Trophoblast cell (in vitro differentiated cells and primary cell): ENCODE data around the gene ACTR3.

ENCODE experiments used
- DNase-seq, 2 donors: peaks; one replicate each; pipeline ENCODE4 v3.0.0-alpha.2; 2016
- H2AFZ ChIP-seq: 2 replicates; pipeline ENCODE4 v1.6.1; 2013; ENCODE audit warnings: low read length, moderate library complexity, mild to moderate bottlenecking; ENCODE audit not compliant: insufficient read depth, poor library complexity
- H2AK5ac ChIP-seq: 2 replicates; pipeline ENCODE4 v1.6.1; 2013; ENCODE audit warnings: mild to moderate bottlenecking, low read length
- H2BK120ac ChIP-seq: 2 replicates; pipeline ENCODE4 v1.6.1; 2013; ENCODE audit warnings: low read length, mild to moderate bottlenecking, moderate library complexity; ENCODE audit not compliant: insufficient read depth, poor library complexity
- H2BK12ac ChIP-seq: 2 replicates; pipeline ENCODE4 v1.6.1; 2013; ENCODE audit warnings: mild to moderate bottlenecking, low read length, moderate library complexity
- H2BK5ac ChIP-seq: 2 replicates; pipeline ENCODE4 v1.6.1; 2013; ENCODE audit warnings: low read length, low read depth, moderate library complexity, mild to moderate bottlenecking; ENCODE audit not compliant: poor library complexity
- H3K14ac ChIP-seq: 2 replicates; pipeline ENCODE4 v1.6.1; 2013; ENCODE audit warnings: mild to moderate bottlenecking, low read length
- H3K18ac ChIP-seq: 2 replicates; pipeline ENCODE4 v1.6.1; 2013; ENCODE audit warnings: mild to moderate bottlenecking, low read length
- H3K23ac ChIP-seq: 2 replicates; pipeline ENCODE4 v1.6.1; 2013; ENCODE audit warnings: low read length
- H3K27ac ChIP-seq: 2 replicates; pipeline ENCODE4 v1.5.1; 2013; ENCODE audit warnings: low read depth, mild to moderate bottlenecking, inconsistent platforms, low read length, moderate library complexity
- H3K27me3 ChIP-seq: 2 replicates; pipeline ENCODE4 v1.6.1; 2013; ENCODE audit warnings: inconsistent platforms, mild to moderate bottlenecking, low read length, moderate library complexity; ENCODE audit not compliant: insufficient read depth
- H3K36me3 ChIP-seq, 2 experiments: 1 replicate in 1 of 2; 2 replicates in 1 of 2; pipeline ENCODE4 v1.6.1; 2013; ENCODE audit warnings: low read length in 2 of 2, mild to moderate bottlenecking in 2 of 2, moderate library complexity in 1 of 2; ENCODE audit not compliant: insufficient read depth in 2 of 2, control insufficient read depth in 1 of 2
- H3K4ac ChIP-seq: 2 replicates; pipeline ENCODE4 v1.6.1; 2013; ENCODE audit warnings: low read depth, mild to moderate bottlenecking, low read length, moderate library complexity
- H3K4me1 ChIP-seq, 2 experiments: 1 replicate in 1 of 2; 2 replicates in 1 of 2; pipeline ENCODE4 v1.6.1; 2013; ENCODE audit warnings: low read length in 2 of 2, mild to moderate bottlenecking in 2 of 2, moderate library complexity in 1 of 2; ENCODE audit not compliant: insufficient read depth in 2 of 2, control insufficient read depth in 1 of 2
- H3K4me2 ChIP-seq: 2 replicates; pipeline ENCODE4 v1.6.1; 2013; ENCODE audit warnings: inconsistent platforms, mild to moderate bottlenecking, low read length, moderate library complexity
- H3K4me3 ChIP-seq: 2 replicates; pipeline ENCODE4 v1.5.1; 2013; ENCODE audit warnings: mild to moderate bottlenecking, low read depth, low read length, inconsistent platforms
- H3K79me1 ChIP-seq: one replicate; pipeline ENCODE4 v1.6.1; 2013; ENCODE audit warnings: low read length
- H3K79me2 ChIP-seq: 2 replicates; pipeline ENCODE4 v1.6.1; 2013; ENCODE audit warnings: low read length, mild to moderate bottlenecking; ENCODE audit not compliant: control insufficient read depth, insufficient read depth, poor library complexity
- H3K9ac ChIP-seq: 2 replicates; pipeline ENCODE4 v1.6.1; 2013; ENCODE audit warnings: mild to moderate bottlenecking, low read length
- H3K9me3 ChIP-seq: 2 replicates; pipeline ENCODE4 v1.6.1; 2013; ENCODE audit warnings: low read depth, mild to moderate bottlenecking, control low read depth, inconsistent platforms, low read length; ENCODE audit not compliant: insufficient read depth
- H4K12ac ChIP-seq: 2 replicates; pipeline ENCODE4 v1.6.1; 2013; ENCODE audit warnings: low read depth, mild to moderate bottlenecking, low read length, moderate library complexity
- H4K8ac ChIP-seq: 2 replicates; pipeline ENCODE4 v1.6.1; 2013; ENCODE audit warnings: low read depth, mild to moderate bottlenecking, low read length, moderate library complexity
- H4K91ac ChIP-seq: one replicate; pipeline ENCODE4 v1.6.1; 2013; ENCODE audit warnings: low read depth, mild to moderate bottlenecking, low read length, moderate library complexity
- WGBS: extraction: QIAGEN DNeasy Blood & Tissue Kit; methylation state at CpG from one replicate; pipeline ENCODE4 v1.1.7; 2013; ENCODE audit warnings: missing lambda C conversion rate; ENCODE audit not compliant: insufficient read length, insufficient coverage; ENCODE audit errors: extremely low coverage; 5-methylcytosine and 5-hydroxymethylcytosine counted together

The ACTR3 gene

DNA sequence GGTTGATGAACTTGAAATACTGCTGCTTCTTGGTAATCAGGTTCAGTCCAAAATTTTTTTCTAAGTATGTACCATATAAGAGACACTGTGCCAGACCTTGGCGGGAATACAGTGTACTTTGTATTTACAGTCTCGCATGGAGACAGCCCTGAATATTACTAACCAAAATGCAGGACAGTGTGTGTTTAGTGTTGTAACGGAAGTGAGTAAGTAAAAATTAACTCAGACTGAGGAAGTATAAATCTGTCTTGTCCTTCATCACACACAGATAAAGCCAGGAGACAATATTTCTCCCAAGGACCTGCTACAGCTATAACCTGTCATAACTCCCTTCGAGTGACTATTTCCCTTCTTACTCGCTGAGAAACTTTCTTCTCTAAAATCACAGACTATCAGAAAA, 76.9 kb downstream of the ACTR3 start:
- H3K9me3 ChIP-seq, result no peaks in the 10 kb centered on the region
- H2BK120ac ChIP-seq, result no peak overlapping the region
- H3K79me1 ChIP-seq, result no peaks in the 10 kb centered on the region
- no peak overlapping the region for H3K4ac ChIP-seq
- H3K27me3 ChIP-seq, result no peaks in the 10 kb centered on the region
- H3K9ac ChIP-seq, result no peak overlapping the region
- no peaks in the 10 kb centered on the region for H3K79me2 ChIP-seq
- H3K4me1 ChIP-seq, result no peaks in the 10 kb centered on the region
- WGBS, result no CpG with 5 or more reads among the region's 5 CpGs
- no peak overlapping the region for H4K91ac ChIP-seq
- peaks cover 2 to 3% of the 10 kb centered on the region in 2 experiments for H3K36me3 ChIP-seq
- H3K14ac ChIP-seq, result no peak overlapping the region
- no peak overlapping the region for H3K4me3 ChIP-seq
- no peak overlapping the region for H2BK5ac ChIP-seq
- no peak overlapping the region for H3K23ac ChIP-seq
- H2AFZ ChIP-seq, result no peak overlapping the region
- H2AK5ac ChIP-seq, result no peak overlapping the region
- no peak overlapping the region for H4K12ac ChIP-seq
- no peak overlapping the region for H4K8ac ChIP-seq
- DNase-seq, result no peak
- no peak overlapping the region for H3K27ac ChIP-seq
- no peak overlapping the region for H2BK12ac ChIP-seq
- no peak overlapping the region for H3K4me2 ChIP-seq
- no peak overlapping the region for H3K18ac ChIP-seq

DNA sequence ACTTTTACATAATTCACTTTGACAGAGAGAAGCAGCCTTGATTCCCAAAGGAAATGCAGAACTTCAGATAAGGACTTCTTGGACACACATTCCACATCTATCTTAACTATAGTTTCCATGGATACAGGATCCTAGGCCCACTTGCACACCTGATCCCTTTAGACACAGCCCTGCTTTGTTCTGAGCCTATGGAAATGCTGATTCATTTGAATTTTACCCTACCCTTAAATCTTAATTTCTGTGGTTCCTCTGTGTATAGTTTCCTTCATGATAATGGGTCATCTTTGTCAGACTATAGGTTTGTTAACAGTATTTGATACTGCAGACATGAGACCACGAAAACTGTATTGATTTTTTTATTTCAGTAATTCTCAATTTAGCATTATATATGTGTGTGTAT, 77.4 kb downstream of the ACTR3 start:
- no peak overlapping the region for H2BK120ac ChIP-seq
- no peaks in the 10 kb centered on the region for H3K9me3 ChIP-seq
- H4K91ac ChIP-seq, result no peak overlapping the region
- no peak overlapping the region for H3K23ac ChIP-seq
- DNase-seq, result no peak
- no peak overlapping the region for H3K27ac ChIP-seq
- H3K79me2 ChIP-seq, result no peaks in the 10 kb centered on the region
- no peak overlapping the region for H3K4me3 ChIP-seq
- no peak overlapping the region for H4K8ac ChIP-seq
- H3K4me2 ChIP-seq, result no peak overlapping the region
- no peaks in the 10 kb centered on the region for H3K4me1 ChIP-seq
- WGBS, result no CpG with 5 or more reads among the region's 1 CpG
- H4K12ac ChIP-seq, result no peak overlapping the region
- H2BK12ac ChIP-seq, result no peak overlapping the region
- H3K14ac ChIP-seq, result no peak overlapping the region
- H3K79me1 ChIP-seq, result no peaks in the 10 kb centered on the region
- no peak overlapping the region for H2BK5ac ChIP-seq
- H3K36me3 ChIP-seq, result peaks cover 2 to 5% of the 10 kb centered on the region in 2 experiments
- no peak overlapping the region for H2AFZ ChIP-seq
- H3K27me3 ChIP-seq, result no peaks in the 10 kb centered on the region
- no peak overlapping the region for H3K18ac ChIP-seq
- H3K9ac ChIP-seq, result no peak overlapping the region
- no peak overlapping the region for H2AK5ac ChIP-seq
- H3K4ac ChIP-seq, result no peak overlapping the region

DNA sequence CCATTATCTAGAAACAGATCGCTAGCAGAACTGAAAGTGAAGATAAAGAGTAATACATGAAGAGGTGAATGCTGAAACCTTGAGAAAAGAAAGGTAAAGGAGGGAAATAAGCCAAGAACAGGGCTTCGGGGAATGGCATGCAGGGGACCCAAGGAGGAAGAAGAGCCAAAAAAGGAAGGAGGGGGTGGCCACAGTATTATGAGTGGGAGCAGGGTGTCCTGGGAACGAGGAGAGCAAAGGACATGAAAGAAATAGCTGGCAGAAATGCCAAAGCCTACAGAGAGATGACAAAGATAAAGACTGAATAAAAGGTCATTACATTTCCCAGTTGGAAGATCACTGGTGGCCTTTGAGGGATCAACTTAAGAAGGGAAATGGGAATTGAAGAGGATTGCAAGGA, 82.9 kb downstream of the ACTR3 start:
- Histone ChIP-seq H3K79me1 (no peaks in the 10 kb centered on the region), H3K4me2 (no peak overlapping the region), H3K4ac (no peak overlapping the region), H2BK5ac (no peak overlapping the region), H4K8ac (no peak overlapping the region), H3K14ac (no peak overlapping the region), H3K4me1 (peaks cover 0 to 10% of the 10 kb centered on the region in 2 experiments), H3K9ac (no peak overlapping the region), H3K9me3 (no peaks in the 10 kb centered on the region), H3K36me3 (peaks cover 6 to 17% of the 10 kb centered on the region in 2 experiments), H2AFZ (no peak overlapping the region), H3K4me3 (no peak overlapping the region), H2AK5ac (no peak overlapping the region), H3K23ac (no peak overlapping the region), H4K12ac (no peak overlapping the region), H3K18ac (no peak overlapping the region), H3K27me3 (no peaks in the 10 kb centered on the region), H3K79me2 (no peaks in the 10 kb centered on the region), H2BK12ac (no peak overlapping the region), H4K91ac (no peak overlapping the region), H2BK120ac (no peak overlapping the region), H3K27ac (no peak overlapping the region)
- DNase-seq, result no peak
- WGBS, result no CpG with 5 or more reads among the region's 3 CpGs

- H2BK5ac ChIP-seq, result no peak overlapping the region
- H3K4ac ChIP-seq, result no peak overlapping the region
- no peak overlapping the region for H3K4me3 ChIP-seq
- no peak for DNase-seq
- no peak overlapping the region for H2AFZ ChIP-seq
- no peak overlapping the region for H4K12ac ChIP-seq
- peaks cover 5 to 15% of the 10 kb centered on the region in 2 experiments for H3K4me1 ChIP-seq
- H3K9ac ChIP-seq, result no peak overlapping the region
- H3K27ac ChIP-seq, result no peak overlapping the region
- no peak overlapping the region for H3K23ac ChIP-seq
- peaks cover 2% of the 10 kb centered on the region for H3K79me1 ChIP-seq
- H3K36me3 ChIP-seq, result peaks cover 6 to 17% of the 10 kb centered on the region in 2 experiments
- H2BK120ac ChIP-seq, result no peak overlapping the region
- no peaks in the 10 kb centered on the region for H3K79me2 ChIP-seq
- WGBS, result no CpG with 5 or more reads among the region's 4 CpGs
- no peak overlapping the region for H4K8ac ChIP-seq
- H2BK12ac ChIP-seq, result no peak overlapping the region
- no peak overlapping the region for H3K4me2 ChIP-seq
- H4K91ac ChIP-seq, result no peak overlapping the region
- no peak overlapping the region for H3K18ac ChIP-seq
- peaks cover 2% of the 10 kb centered on the region for H3K9me3 ChIP-seq
- H2AK5ac ChIP-seq, result no peak overlapping the region
- H3K14ac ChIP-seq, result no peak overlapping the region
- no peaks in the 10 kb centered on the region for H3K27me3 ChIP-seq
Observed at GRCh38 chr2:113973810-113974209, 83.9 kb downstream of the ACTR3 start.
